Naive thymus-derived CD4-positive, alpha-beta T cell (primary cell): Measurements from ENCODE around the gene PRMT3. TPM values are rescaled to one million over a fixed set of nuclear protein-coding genes. Genes with fewer than 3 reads are reported as not detected.

ENCODE experiments used
- ATAC-seq: fragments of 150-1000 bp; cut with Tn5 transposase; 2 replicates; pipeline ENCODE4 v1.10.0; 2021; ENCODE audit warnings: mild to moderate bottlenecking, moderate library complexity
- CTCF ChIA-PET: fragments of 350-600 bp; sonication (Branson Sonifier 250); formaldehyde crosslinking; loops from one replicate; lab custom pipeline; 2021; ENCODE audit warnings: antibody characterized with exemption; lab: Charles Lee
- POLR2A ChIA-PET: fragments of 350-600 bp; sonication (Branson Sonifier 250); formaldehyde crosslinking; loops from one replicate; lab custom pipeline; 2021; ENCODE audit warnings: antibody characterized with exemption, inconsistent platforms; lab: Charles Lee
- DNase-seq, 9 donors: peaks; one replicate each; pipeline versions ENCODE4 v3.0.0 to v3.0.0-alpha.2; 2020 to 2022; ENCODE audit warnings: mixed read lengths in 1 of 9
- H3K27ac ChIP-seq: one replicate; pipeline ENCODE4 v1.7.0; 2013; ENCODE audit warnings: mild to moderate bottlenecking, low read depth, low read length, moderate library complexity
- H3K27me3 ChIP-seq, 2 donors: one replicate each; pipeline ENCODE4 v1.7.0; 2013; ENCODE audit warnings: low read length in 2 of 2, mild to moderate bottlenecking in 2 of 2, moderate library complexity in 2 of 2; ENCODE audit not compliant: control insufficient read depth in 2 of 2, insufficient read depth in 2 of 2
- H3K36me3 ChIP-seq, 3 experiments: 1 replicate in 2 of 3; 2 replicates in 1 of 3; pipeline ENCODE4 v1.7.0; 2013; ENCODE audit warnings: low read length in 3 of 3, mild to moderate bottlenecking in 3 of 3, moderate library complexity in 1 of 3; ENCODE audit not compliant: insufficient read depth in 3 of 3, control insufficient read depth in 2 of 3
- H3K4me1 ChIP-seq, 2 donors: one replicate each; pipeline ENCODE4 v1.7.0; 2013; ENCODE audit warnings: low read length in 2 of 2, mild to moderate bottlenecking in 2 of 2, moderate library complexity in 1 of 2; ENCODE audit not compliant: control insufficient read depth in 2 of 2, insufficient read depth in 2 of 2
- H3K4me3 ChIP-seq: 2 replicates; pipeline ENCODE4 v1.7.0; 2013; ENCODE audit warnings: mild to moderate bottlenecking, low read length
- H3K9me3 ChIP-seq, 3 experiments: 1 replicate in 2 of 3; 2 replicates in 1 of 3; pipeline ENCODE4 v1.7.0; 2013; ENCODE audit warnings: low read length in 3 of 3; ENCODE audit not compliant: control insufficient read depth in 2 of 3
- H3K27ac Mint-ChIP-seq, 9 donors: one replicate each; pipeline ENCODE4 v1.8.0; 2020 to 2022; ENCODE audit warnings: mixed read lengths in 9 of 9, mild to moderate bottlenecking in 8 of 9, moderate library complexity in 5 of 9, inconsistent platforms in 2 of 9
- H3K27me3 Mint-ChIP-seq, 5 donors: one replicate each; pipeline ENCODE4 v1.8.0; 2021 to 2022; ENCODE audit warnings: mixed read lengths in 5 of 5, mild to moderate bottlenecking in 1 of 5
- H3K36me3 Mint-ChIP-seq, 5 donors: one replicate each; pipeline ENCODE4 v1.8.0; 2020 to 2022; ENCODE audit warnings: mixed read lengths in 5 of 5, mild to moderate bottlenecking in 3 of 5, inconsistent platforms in 1 of 5
- H3K4me1 Mint-ChIP-seq, 7 donors: one replicate each; pipeline ENCODE4 v1.8.0; 2020 to 2022; ENCODE audit warnings: mixed read lengths in 7 of 7, mild to moderate bottlenecking in 3 of 7, inconsistent platforms in 1 of 7
- H3K4me3 Mint-ChIP-seq, 10 donors: one replicate each; pipeline ENCODE4 v1.8.0; 2020 to 2022; ENCODE audit warnings: mild to moderate bottlenecking in 10 of 10, mixed read lengths in 10 of 10, moderate library complexity in 6 of 10, inconsistent platforms in 2 of 10
- H3K9me3 Mint-ChIP-seq, 11 donors: one replicate each; pipeline ENCODE4 v1.8.0; 2020 to 2022; ENCODE audit warnings: mixed read lengths in 11 of 11, mild to moderate bottlenecking in 4 of 11, inconsistent platforms in 1 of 11, moderate library complexity in 1 of 11
- intact Hi-C, 2 donors: fragments of 100-400 bp; cut with micrococcal nuclease; formaldehyde crosslinking; loops; one replicate each; pipeline ENCODE4 v1.15.1; 2023
- polyA plus RNA-seq, 2 donors: library from polyadenylated mRNA; unstranded; fragments of 300-500 nt; fragmentation: Illumina TruSeq; gene quantifications; one replicate each; pipeline ENCODE4 v1.2.3, GENCODE V29; 2021
- total RNA-seq, 6 experiments: library from RNA in 5 of 6; stranded (reverse) in 5 of 6; gene quantifications; 1 replicate in 5 of 6; 2 replicates in 1 of 6; pipeline ENCODE4 v1.2.3 and lab custom pipeline; 2021 to 2026

PRMT3 gene
- total and polyA plus RNA-seq, 7 experiments from 2014 or later = 7.6 to 19.0 (median 15.1) TPM

DNA sequence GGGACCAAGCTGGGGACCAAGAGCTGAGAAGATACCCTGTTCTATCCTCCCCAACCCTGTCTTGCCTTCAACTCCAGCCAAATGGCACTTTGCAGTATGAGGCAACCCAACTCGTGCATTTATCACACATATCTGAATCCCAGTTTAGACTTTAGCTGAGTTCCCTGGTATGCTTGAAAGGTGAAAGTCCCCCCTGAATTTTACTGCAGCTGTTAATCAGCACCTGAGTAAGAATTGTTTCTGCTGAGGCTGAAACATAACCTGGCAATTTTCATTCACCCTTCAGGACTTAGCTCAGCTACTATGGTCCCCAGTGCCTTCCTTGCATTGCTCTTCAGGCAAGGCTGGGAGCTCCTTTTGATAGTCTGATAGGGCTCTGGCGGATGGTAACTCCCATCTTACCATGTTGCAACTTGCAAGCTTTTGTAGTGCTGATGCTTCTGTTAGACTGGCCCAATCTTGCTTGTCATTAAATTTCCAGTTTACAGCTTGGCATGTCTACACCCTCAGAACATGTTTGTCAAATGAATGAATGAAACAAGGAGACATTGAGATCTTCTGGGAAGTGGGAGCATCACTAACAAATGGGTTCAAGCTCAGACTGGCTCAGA, 147.9 kb downstream of the PRMT3 start:
- Mint-ChIP-seq H3K27me3 (peaks cover 0 to 45% (median 40%) of the 10 kb centered on the region in 5 donors), H3K4me1 (no peaks in the 10 kb centered on the region), H3K27ac (no peak overlapping the region), H3K9me3 (peaks cover 0 to 27% (median 9%) of the 10 kb centered on the region in 11 donors), H3K36me3 (peaks cover 0 to 11% (median 0%) of the 10 kb centered on the region in 5 donors), H3K4me3 (no peak overlapping the region)
- POLR2A ChIA-PET = no interaction called here
- no peaks in the 10 kb centered on the region for H3K27me3 ChIP-seq
- no peaks in the 10 kb centered on the region for H3K4me1 ChIP-seq
- intact Hi-C loops = no loop called here
- H3K4me3 ChIP-seq = no peak overlapping the region
- H3K9me3 ChIP-seq = no peaks in the 10 kb centered on the region
- no peak for ATAC-seq
- H3K27ac ChIP-seq = no peak overlapping the region
- no peaks in the 10 kb centered on the region for H3K36me3 ChIP-seq
- CTCF ChIA-PET = no interaction called here
- no peak for DNase-seq

DNA sequence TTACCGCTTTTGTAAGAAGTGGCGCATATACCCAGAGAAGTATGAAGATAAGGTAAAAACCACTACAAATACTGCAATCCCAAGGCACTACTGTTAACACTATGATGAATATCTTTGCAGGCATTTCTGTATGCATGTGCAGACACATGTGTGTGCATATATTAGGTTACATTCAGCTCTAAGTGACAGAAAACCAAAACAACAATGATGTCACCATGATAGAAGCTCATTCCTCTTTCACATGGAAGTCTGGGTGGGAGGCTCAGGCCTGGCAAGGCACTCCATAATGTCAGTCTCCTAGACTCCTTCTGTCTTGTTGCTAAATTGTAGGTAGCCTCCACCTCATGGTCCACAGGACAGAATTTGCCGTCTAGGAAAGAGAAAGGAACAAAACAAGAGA, 148.8 kb downstream of the PRMT3 start:
- H3K9me3 ChIP-seq = no peaks in the 10 kb centered on the region
- Mint-ChIP-seq H3K27ac (no peak overlapping the region), H3K4me3 (no peak overlapping the region), H3K36me3 (peaks cover 0 to 11% (median 0%) of the 10 kb centered on the region in 5 donors), H3K9me3 (peaks cover 0 to 31% (median 9%) of the 10 kb centered on the region in 11 donors), H3K27me3 (peaks cover 3 to 45% (median 38%) of the 10 kb centered on the region in 5 donors), H3K4me1 (no peaks in the 10 kb centered on the region)
- DNase-seq (no peak), ATAC-seq (no peak)
- H3K4me1 ChIP-seq = no peaks in the 10 kb centered on the region
- no peak overlapping the region for H3K27ac ChIP-seq
- intact Hi-C loops = no loop called here
- no peak overlapping the region for H3K4me3 ChIP-seq
- H3K27me3 ChIP-seq = no peaks in the 10 kb centered on the region
- POLR2A ChIA-PET = no interaction called here
- H3K36me3 ChIP-seq = no peaks in the 10 kb centered on the region
- CTCF ChIA-PET = no interaction called here

DNA sequence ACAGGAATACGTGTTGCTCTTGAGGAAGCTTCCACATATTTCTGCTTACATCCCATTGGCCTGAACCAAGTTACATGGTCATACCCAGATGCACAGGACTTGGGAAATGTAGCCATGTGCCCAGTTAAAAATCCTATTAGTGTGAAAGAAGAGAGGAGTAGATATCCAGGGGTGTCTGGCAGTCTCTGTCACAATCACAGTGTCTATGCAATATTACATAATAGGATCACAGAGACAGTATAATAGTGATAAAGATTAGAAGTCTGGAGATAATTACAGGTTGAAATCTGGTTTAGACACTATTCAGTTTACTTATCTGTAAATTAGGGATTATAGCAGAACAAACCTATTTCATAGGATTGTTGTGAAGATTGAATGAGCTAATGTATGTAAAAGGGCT, 149.3 kb downstream of the PRMT3 start:
- POLR2A ChIA-PET = no interaction called here
- intact Hi-C loops = no loop called here
- H3K4me1 ChIP-seq = no peaks in the 10 kb centered on the region
- no peaks in the 10 kb centered on the region for H3K27me3 ChIP-seq
- DNase-seq (no peak), ATAC-seq (no peak)
- Mint-ChIP-seq H3K27me3 (peaks cover 5 to 45% (median 38%) of the 10 kb centered on the region in 5 donors), H3K4me1 (no peaks in the 10 kb centered on the region), H3K27ac (no peak overlapping the region), H3K9me3 (peaks cover 0 to 31% (median 9%) of the 10 kb centered on the region in 11 donors), H3K36me3 (peaks cover 0 to 11% (median 0%) of the 10 kb centered on the region in 5 donors), H3K4me3 (no peak overlapping the region)
- H3K9me3 ChIP-seq = no peaks in the 10 kb centered on the region
- no peak overlapping the region for H3K4me3 ChIP-seq
- H3K36me3 ChIP-seq = no peaks in the 10 kb centered on the region
- CTCF ChIA-PET = no interaction called here
- H3K27ac ChIP-seq = no peak overlapping the region

DNA sequence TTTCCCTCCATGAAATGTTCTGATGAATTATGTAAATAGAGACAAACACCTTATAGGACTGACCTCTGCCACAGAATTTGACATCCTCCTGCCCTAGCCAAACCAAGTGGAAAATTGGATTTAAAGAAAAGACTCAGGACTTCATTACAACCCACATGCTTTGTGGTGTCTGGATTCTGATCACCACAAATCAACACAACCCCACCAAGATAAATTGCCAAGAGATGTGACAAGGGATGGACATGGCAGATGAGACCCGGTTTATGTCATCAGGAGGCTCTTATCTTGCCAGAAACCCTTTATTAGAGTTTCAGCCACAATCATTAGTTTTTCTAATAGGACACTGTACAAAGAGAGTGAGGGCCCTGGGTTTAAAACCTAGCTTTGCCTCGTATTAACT, 154.0 kb downstream of the PRMT3 start:
- peaks cover 0 to 11% (median 0%) of the 10 kb centered on the region in 5 donors for H3K36me3 Mint-ChIP-seq
- H3K9me3 Mint-ChIP-seq = peaks cover 0 to 31% (median 9%) of the 10 kb centered on the region in 11 donors
- ChIA-PET CTCF (no interaction called here), POLR2A (no interaction called here)
- no peaks in the 10 kb centered on the region for H3K4me1 Mint-ChIP-seq
- intact Hi-C loops = no loop called here
- Histone ChIP-seq H3K9me3 (no peaks in the 10 kb centered on the region), H3K36me3 (no peaks in the 10 kb centered on the region), H3K4me3 (no peak overlapping the region), H3K27me3 (no peaks in the 10 kb centered on the region), H3K4me1 (no peaks in the 10 kb centered on the region), H3K27ac (no peak overlapping the region)
- H3K27me3 Mint-ChIP-seq = peaks cover 5 to 37% (median 23%) of the 10 kb centered on the region in 5 donors
- no peak overlapping the region for H3K27ac Mint-ChIP-seq
- no peak overlapping the region for H3K4me3 Mint-ChIP-seq
- ATAC-seq (no peak), DNase-seq (no peak)

GRCh38 chr11:20544603-20545237, 157.2 kb downstream of the PRMT3 start:
- Histone ChIP-seq H3K4me1 (no peaks in the 10 kb centered on the region), H3K36me3 (no peaks in the 10 kb centered on the region), H3K27ac (no peak overlapping the region), H3K27me3 (no peaks in the 10 kb centered on the region), H3K4me3 (no peak overlapping the region), H3K9me3 (no peaks in the 10 kb centered on the region)
- Mint-ChIP-seq H3K36me3 (peaks cover 0 to 3% (median 0%) of the 10 kb centered on the region in 5 donors), H3K27ac (no peak overlapping the region), H3K4me3 (no peak overlapping the region), H3K4me1 (no peaks in the 10 kb centered on the region), H3K27me3 (peaks cover 0 to 25% (median 5%) of the 10 kb centered on the region in 5 donors), H3K9me3 (peaks cover 0 to 11% (median under 1%) of the 10 kb centered on the region in 11 donors)
- DNase-seq (no peak), ATAC-seq (no peak)
- intact Hi-C loops = no loop called here
- POLR2A ChIA-PET = no interaction called here
- CTCF ChIA-PET = no interaction called here

GRCh38 chr11:20547411-20547810, 159.9 kb downstream of the PRMT3 start:
- ChIA-PET CTCF (no interaction called here), POLR2A (no interaction called here)
- Histone ChIP-seq H3K9me3 (no peaks in the 10 kb centered on the region), H3K27ac (no peak overlapping the region), H3K36me3 (no peaks in the 10 kb centered on the region), H3K4me1 (no peaks in the 10 kb centered on the region), H3K27me3 (no peaks in the 10 kb centered on the region), H3K4me3 (no peak overlapping the region)
- intact Hi-C loops = no loop called here
- Mint-ChIP-seq H3K27me3 (peaks cover 0 to 19% (median 5%) of the 10 kb centered on the region in 5 donors), H3K4me3 (no peak overlapping the region), H3K36me3 (no peaks in the 10 kb centered on the region), H3K9me3 (no peaks in the 10 kb centered on the region), H3K4me1 (no peaks in the 10 kb centered on the region), H3K27ac (no peak overlapping the region)
- no peak for ATAC-seq
- no peak for DNase-seq

DNA sequence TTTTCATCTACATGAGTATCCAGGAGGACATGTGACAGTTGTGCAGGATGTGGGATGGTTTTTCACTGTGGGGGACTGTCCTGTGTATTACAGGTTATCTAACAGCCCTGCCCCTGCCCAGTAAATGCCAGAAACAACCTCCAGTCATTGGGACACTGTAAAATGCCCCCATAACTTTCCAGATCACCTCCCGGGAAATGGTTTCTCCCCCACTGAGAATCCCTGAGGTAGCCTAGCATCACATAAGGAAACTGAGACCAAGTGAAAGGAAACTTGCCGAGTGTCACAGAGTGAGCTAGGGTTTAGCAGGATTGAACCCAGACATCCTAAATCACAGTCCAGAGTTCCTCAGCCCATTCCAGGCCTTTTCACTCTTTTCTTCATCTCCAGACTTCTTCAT, 163.6 kb downstream of the PRMT3 start:
- no peak for ATAC-seq
- CTCF ChIA-PET = no interaction called here
- DNase-seq = no peak
- no peak overlapping the region for H3K27ac ChIP-seq
- intact Hi-C loops = no loop called here
- Mint-ChIP-seq H3K27ac (no peak overlapping the region), H3K9me3 (peaks cover 0 to 6% (median 1%) of the 10 kb centered on the region in 11 donors), H3K36me3 (peaks cover 0 to under 1% (median 0%) of the 10 kb centered on the region in 5 donors), H3K4me3 (no peak overlapping the region), H3K27me3 (peaks cover 0 to 12% (median 9%) of the 10 kb centered on the region in 5 donors), H3K4me1 (peaks cover 0 to 2% (median 0%) of the 10 kb centered on the region in 7 donors)
- no peaks in the 10 kb centered on the region for H3K9me3 ChIP-seq
- POLR2A ChIA-PET = no interaction called here
- H3K4me1 ChIP-seq = no peaks in the 10 kb centered on the region
- H3K27me3 ChIP-seq = no peaks in the 10 kb centered on the region
- H3K36me3 ChIP-seq = no peaks in the 10 kb centered on the region
- H3K4me3 ChIP-seq = no peak overlapping the region
